OCI-LY3 (cell line): ENCODE measurements around the gene TMEM9B.

Experiments
- CTCF ChIP-seq: fragments of 200-600, 300-600 bp; sonication (generic); IDR thresholded peaks from 2 replicates; pipeline ENCODE4 v1.5.1; 2014; ENCODE audit warnings: antibody characterized with exemption, low read length, low read depth
- EZH2phosphoT487 ChIP-seq: fragments of 200-600 bp; shearing (Covaris generic); IDR thresholded peaks from 2 replicates; pipeline ENCODE4 v1.6.1; 2018; ENCODE audit warnings: antibody characterized with exemption, mixed run types, low read depth

- TF ChIP-seq CTCF (no peak), EZH2phosphoT487 (no peak)
Measured at GRCh38 chr11:8948886-8949285, 15.4 kb downstream of the TMEM9B start.
